GM23338 (cell line): ENCODE data around the gene MRTFA. TPM values are rescaled to one million over a fixed set of nuclear protein-coding genes. Genes with fewer than 3 reads are reported as not detected.
A peak's percentile ranks its signal among the peaks of the same experiment; 100 is the strongest.
"Not testable (repeated sequence)": the region's sequence is repeated elsewhere in the genome, so short reads cannot be mapped to it uniquely, and the experiment has no call there.

ENCODE experiments used
- ATAC-seq: fragments of 200-7000 bp; cut with Tn5 transposase; 3 replicates; pipeline ENCODE4 v1.9.1; 2020
- DNase-seq: peaks from one replicate; pipeline ENCODE4 v3.0.0-alpha.2; 2015; ENCODE audit warnings: low spot score
- H2AFZ ChIP-seq: fragments of 200-600 bp; sonication (generic); 2 replicates; pipeline ENCODE4 v1.8.0; 2016; ENCODE audit warnings: antibody characterized with exemption, mild to moderate bottlenecking, moderate library complexity
- H3F3A ChIP-seq: fragments of 200-600 bp; sonication (generic); replicated peaks from 2 replicates; pipeline ENCODE4 v1.8.0; 2017; ENCODE audit warnings: antibody characterized with exemption, mixed run types, low read depth
- H3K27ac ChIP-seq: fragments of 200-600 bp; sonication (generic); 2 replicates; pipeline ENCODE4 v1.6.1; 2016; ENCODE audit warnings: low read depth
- H3K27me3 ChIP-seq: fragments of 200-600 bp; sonication (generic); 2 replicates; pipeline ENCODE4 v1.8.0; 2016; ENCODE audit warnings: mild to moderate bottlenecking, mixed run types, moderate library complexity; ENCODE audit not compliant: insufficient read depth
- H3K36me3 ChIP-seq: fragments of 200-600 bp; sonication (generic); 2 replicates; pipeline ENCODE4 v1.8.0; 2016; ENCODE audit warnings: mild to moderate bottlenecking; ENCODE audit not compliant: insufficient read depth
- H3K4me1 ChIP-seq: fragments of 200-600 bp; sonication (generic); 2 replicates; pipeline ENCODE4 v1.8.0; 2016; ENCODE audit warnings: mild to moderate bottlenecking, moderate library complexity; ENCODE audit not compliant: insufficient read depth
- H3K4me2 ChIP-seq: fragments of 200-600 bp; sonication (generic); 2 replicates; pipeline ENCODE4 v1.7.1; 2017; ENCODE audit warnings: mixed run types
- H3K4me3 ChIP-seq: fragments of 200-600 bp; sonication (generic); 2 replicates; pipeline ENCODE4 v1.6.1; 2016; ENCODE audit warnings: mixed run types
- H3K79me2 ChIP-seq: fragments of 200-600 bp; sonication (generic); replicated peaks from 2 replicates; pipeline ENCODE4 v1.8.0; 2017; ENCODE audit warnings: mild to moderate bottlenecking; ENCODE audit not compliant: insufficient read depth
- H3K9me2 ChIP-seq: fragments of 200-600 bp; sonication (generic); 2 replicates; pipeline ENCODE4 v1.8.0; 2017; ENCODE audit not compliant: insufficient read depth
- H4K20me1 ChIP-seq: fragments of 200-600 bp; sonication (generic); replicated peaks from 2 replicates; pipeline ENCODE4 v1.8.0; 2017; ENCODE audit warnings: mild to moderate bottlenecking; ENCODE audit not compliant: insufficient read depth
- H3K27ac Mint-ChIP-seq: 2 replicates; pipeline ENCODE4 v1.8.0; 2020; ENCODE audit warnings: inconsistent platforms, mild to moderate bottlenecking, moderate library complexity, mixed read lengths
- H3K27me3 Mint-ChIP-seq: 3 replicates; pipeline ENCODE4 v1.8.0; 2022; ENCODE audit warnings: low read depth, mild to moderate bottlenecking, moderate library complexity, mixed read lengths, inconsistent platforms; ENCODE audit not compliant: insufficient read depth, poor library complexity
- H3K36me3 Mint-ChIP-seq: 3 replicates; pipeline ENCODE4 v1.8.0; 2021; ENCODE audit warnings: low read depth, mild to moderate bottlenecking, inconsistent platforms, moderate library complexity, mixed read lengths
- H3K4me1 Mint-ChIP-seq: 3 replicates; pipeline ENCODE4 v1.8.0; 2020; ENCODE audit warnings: mild to moderate bottlenecking, inconsistent platforms, mixed read lengths
- H3K4me3 Mint-ChIP-seq: 3 replicates; pipeline ENCODE4 v1.8.0; 2021; ENCODE audit warnings: moderate library complexity, mild to moderate bottlenecking, inconsistent platforms, mixed read lengths
- H3K9me3 Mint-ChIP-seq: 3 replicates; pipeline ENCODE4 v1.8.0; 2020; ENCODE audit warnings: moderate library complexity, mild to moderate bottlenecking, inconsistent platforms, mixed read lengths
- CREB1 ChIP-seq: fragments of 250-450 bp; sonication (Bioruptor Pico); IDR thresholded peaks from 2 replicates; pipeline ENCODE4 v1.5.0; 2020; ENCODE audit warnings: low read depth, mild to moderate bottlenecking, moderate library complexity
- JUNB ChIP-seq: IDR thresholded peaks from one replicate; pipeline ENCODE4 v1.6.1; 2016; ENCODE audit warnings: antibody characterized with exemption; ENCODE audit not compliant: unreplicated experiment
- NANOG ChIP-seq: IDR thresholded peaks from 2 replicates; pipeline ENCODE4 v1.6.1; 2016; ENCODE audit warnings: antibody characterized with exemption, borderline replicate concordance
- ZNF114 ChIP-seq: fragments of 250-450 bp; sonication (Bioruptor Pico); IDR thresholded peaks from 2 replicates; pipeline ENCODE4 v1.5.0; 2020; ENCODE audit warnings: mild to moderate bottlenecking, moderate library complexity
- ZNF331 ChIP-seq: fragments of 250-450 bp; sonication (Bioruptor Pico); IDR thresholded peaks from 2 replicates; pipeline ENCODE4 v1.5.0; 2020; ENCODE audit warnings: low read depth, mild to moderate bottlenecking, moderate library complexity
- polyA plus RNA-seq: library from polyadenylated mRNA; unstranded; fragments of >200 nt; fragmentation: Nextera tagmentation; extraction: Ambion mirVana; gene quantifications from 2 replicates; pipeline ENCODE4 v1.2.1, GENCODE V29; 2016
- total RNA-seq: library from RNA; depleted of rRNA; stranded (reverse); fragments of >200 nt; shearing (Covaris generic); gene quantifications from 2 replicates; pipeline ENCODE4 v1.2.3, GENCODE V29; 2014
- TF ChIP-seq, protein P1 (sequence below): IDR thresholded peaks from one replicate; pipeline ENCODE4 v1.6.1; 2018; ENCODE audit warnings: antibody characterized with exemption; ENCODE audit not compliant: unreplicated experiment

MRTFA gene
- total and polyA plus RNA-seq, 2 experiments from 2014 or later: 18.1 to 92.4 TPM

GRCh38 chr22:40531951-40532900 is 104.3 kb downstream of the MRTFA start:
- no peak overlapping the region for H3K4me3 Mint-ChIP-seq
- peak overlapping the region; percentile 38 for H3K27ac Mint-ChIP-seq

DNA sequence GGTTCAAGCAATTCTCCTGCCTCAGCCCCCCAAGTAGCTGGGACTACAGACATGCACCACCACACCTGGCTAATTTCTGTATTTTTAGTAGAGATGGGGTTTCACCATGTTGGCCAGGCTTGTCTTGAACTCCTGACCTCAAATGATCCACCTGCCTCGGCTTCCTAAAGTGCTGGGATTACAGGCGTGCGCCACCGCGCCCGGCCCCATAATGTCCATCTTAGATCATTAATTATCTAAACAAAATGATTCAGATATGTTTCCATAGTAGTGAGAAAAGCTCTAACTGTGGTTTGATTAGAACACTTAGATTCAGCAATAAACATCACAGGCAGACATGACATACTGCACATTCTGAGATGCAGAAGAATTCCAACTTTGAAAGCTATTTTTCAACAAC is 106.1 kb downstream of the MRTFA start:
- H3F3A ChIP-seq, DNase-seq, H3K9me2 ChIP-seq, H3K27ac Mint-ChIP-seq, H2AFZ ChIP-seq, H3K27ac ChIP-seq, ATAC-seq, H3K27me3 ChIP-seq, H3K4me3 Mint-ChIP-seq, H3K36me3 Mint-ChIP-seq, H3K27me3 Mint-ChIP-seq, H4K20me1 ChIP-seq, H3K4me2 ChIP-seq, H3K36me3 ChIP-seq, H3K4me3 ChIP-seq, H3K9me3 Mint-ChIP-seq: not testable (repeated sequence)
- H3K4me1 Mint-ChIP-seq: peaks cover 31% of the 10 kb centered on the region
- H3K4me1 ChIP-seq: peaks cover 28% of the 10 kb centered on the region
- peaks cover 49% of the 10 kb centered on the region for H3K79me2 ChIP-seq

More at GRCh38 chr22:40531951-40532900, 104.3 kb downstream of the MRTFA start:
- ATAC-seq (no peak), DNase-seq (no peak)
- peaks cover 6% of the 10 kb centered on the region for H3F3A ChIP-seq
- 0 out of 2 replicates have a peak overlapping the region, but pooled peaks have one; percentile 24 for H3K27ac ChIP-seq
- peak overlapping the region; percentile 42 for H3K4me2 ChIP-seq
- no peaks in the 10 kb centered on the region for H3K36me3 ChIP-seq
- Mint-ChIP-seq H3K4me1 (peaks cover 31% of the 10 kb centered on the region), H3K9me3 (peaks cover 15% of the 10 kb centered on the region), H3K36me3 (peaks cover 13% of the 10 kb centered on the region; the same call in 2 of the 3 replicates), H3K27me3 (peaks cover 14% of the 10 kb centered on the region)
- H3K9me2 ChIP-seq: no peaks in the 10 kb centered on the region
- H4K20me1 ChIP-seq: no peaks in the 10 kb centered on the region
- TF ChIP-seq NANOG (no peak), ZNF114 (CRISPR knock-in tag) (no peak), CREB1 (CRISPR knock-in tag) (no peak), ZNF331 (CRISPR knock-in tag) (no peak), JUNB (no peak)
- TF ChIP-seq, protein P1, sequence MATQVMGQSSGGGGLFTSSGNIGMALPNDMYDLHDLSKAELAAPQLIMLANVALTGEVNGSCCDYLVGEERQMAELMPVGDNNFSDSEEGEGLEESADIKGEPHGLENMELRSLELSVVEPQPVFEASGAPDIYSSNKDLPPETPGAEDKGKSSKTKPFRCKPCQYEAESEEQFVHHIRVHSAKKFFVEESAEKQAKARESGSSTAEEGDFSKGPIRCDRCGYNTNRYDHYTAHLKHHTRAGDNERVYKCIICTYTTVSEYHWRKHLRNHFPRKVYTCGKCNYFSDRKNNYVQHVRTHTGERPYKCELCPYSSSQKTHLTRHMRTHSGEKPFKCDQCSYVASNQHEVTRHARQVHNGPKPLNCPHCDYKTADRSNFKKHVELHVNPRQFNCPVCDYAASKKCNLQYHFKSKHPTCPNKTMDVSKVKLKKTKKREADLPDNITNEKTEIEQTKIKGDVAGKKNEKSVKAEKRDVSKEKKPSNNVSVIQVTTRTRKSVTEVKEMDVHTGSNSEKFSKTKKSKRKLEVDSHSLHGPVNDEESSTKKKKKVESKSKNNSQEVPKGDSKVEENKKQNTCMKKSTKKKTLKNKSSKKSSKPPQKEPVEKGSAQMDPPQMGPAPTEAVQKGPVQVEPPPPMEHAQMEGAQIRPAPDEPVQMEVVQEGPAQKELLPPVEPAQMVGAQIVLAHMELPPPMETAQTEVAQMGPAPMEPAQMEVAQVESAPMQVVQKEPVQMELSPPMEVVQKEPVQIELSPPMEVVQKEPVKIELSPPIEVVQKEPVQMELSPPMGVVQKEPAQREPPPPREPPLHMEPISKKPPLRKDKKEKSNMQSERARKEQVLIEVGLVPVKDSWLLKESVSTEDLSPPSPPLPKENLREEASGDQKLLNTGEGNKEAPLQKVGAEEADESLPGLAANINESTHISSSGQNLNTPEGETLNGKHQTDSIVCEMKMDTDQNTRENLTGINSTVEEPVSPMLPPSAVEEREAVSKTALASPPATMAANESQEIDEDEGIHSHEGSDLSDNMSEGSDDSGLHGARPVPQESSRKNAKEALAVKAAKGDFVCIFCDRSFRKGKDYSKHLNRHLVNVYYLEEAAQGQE: no peak
- peaks cover 49% of the 10 kb centered on the region for H3K79me2 ChIP-seq
- 0 out of 2 replicates have a peak overlapping the region, but pooled peaks have one; percentile 34 for H3K4me3 ChIP-seq
- no peaks in the 10 kb centered on the region for H3K27me3 ChIP-seq
- H3K4me1 ChIP-seq: peaks cover 32% of the 10 kb centered on the region
- no peak overlapping the region for H2AFZ ChIP-seq
